KMS-11 (cell line): ENCODE results near the gene HCRTR1.

Experiments
- H2AFZ ChIP-seq: fragments of 200-600 bp; sonication (generic); 2 replicates; pipeline ENCODE4 v1.6.1; 2016; ENCODE audit warnings: antibody characterized with exemption, mixed run types, low read depth
- H3K27ac ChIP-seq: fragments of 200-600 bp; sonication (generic); 2 replicates; pipeline ENCODE4 v1.6.1; 2016; ENCODE audit warnings: mild to moderate bottlenecking, mixed run types
- H3K27me3 ChIP-seq: fragments of 200-600 bp; sonication (generic); 2 replicates; pipeline ENCODE4 v1.6.1; 2017; ENCODE audit warnings: mild to moderate bottlenecking, low read depth, mixed run types, moderate library complexity; ENCODE audit not compliant: insufficient read depth
- H3K36me3 ChIP-seq: fragments of 200-600 bp; sonication (generic); 2 replicates; pipeline ENCODE4 v1.6.1; 2017; ENCODE audit warnings: mild to moderate bottlenecking, mixed run types; ENCODE audit not compliant: insufficient read depth
- H3K4me1 ChIP-seq: fragments of 200-600 bp; sonication (generic); 2 replicates; pipeline ENCODE4 v1.6.1; 2016; ENCODE audit warnings: mild to moderate bottlenecking, low read depth, mixed run types; ENCODE audit not compliant: poor library complexity, severe bottlenecking
- H3K4me2 ChIP-seq: fragments of 200-600 bp; sonication (generic); 2 replicates; pipeline ENCODE4 v1.7.0; 2016; ENCODE audit warnings: mild to moderate bottlenecking, mixed run types
- H3K4me3 ChIP-seq: fragments of 200-600 bp; sonication (generic); IDR thresholded peaks from 2 replicates; pipeline ENCODE4 v1.6.1; 2017; ENCODE audit warnings: low read depth, low read length, mixed read lengths; ENCODE audit not compliant: insufficient read depth
- H3K79me2 ChIP-seq: fragments of 200-600 bp; sonication (generic); 2 replicates; pipeline ENCODE4 v1.6.1; 2016; ENCODE audit warnings: low read depth, mixed run types; ENCODE audit not compliant: insufficient read depth
- H3K9ac ChIP-seq: fragments of 200-600 bp; sonication (generic); 2 replicates; pipeline ENCODE4 v1.6.1; 2016; ENCODE audit warnings: mild to moderate bottlenecking, mixed run types
- H4K20me1 ChIP-seq: fragments of 200-600 bp; sonication (generic); 2 replicates; pipeline ENCODE4 v1.6.1; 2016; ENCODE audit warnings: mild to moderate bottlenecking, mixed run types; ENCODE audit not compliant: insufficient read depth
- CTCF ChIP-seq: fragments of 200-600 bp; sonication (generic); conservative IDR thresholded peaks from 2 replicates; pipeline ENCODE4 v1.6.1; 2017; ENCODE audit warnings: low read depth, mild to moderate bottlenecking, antibody characterized with exemption, low read length, moderate library complexity, mixed read lengths

The HCRTR1 gene

DNA sequence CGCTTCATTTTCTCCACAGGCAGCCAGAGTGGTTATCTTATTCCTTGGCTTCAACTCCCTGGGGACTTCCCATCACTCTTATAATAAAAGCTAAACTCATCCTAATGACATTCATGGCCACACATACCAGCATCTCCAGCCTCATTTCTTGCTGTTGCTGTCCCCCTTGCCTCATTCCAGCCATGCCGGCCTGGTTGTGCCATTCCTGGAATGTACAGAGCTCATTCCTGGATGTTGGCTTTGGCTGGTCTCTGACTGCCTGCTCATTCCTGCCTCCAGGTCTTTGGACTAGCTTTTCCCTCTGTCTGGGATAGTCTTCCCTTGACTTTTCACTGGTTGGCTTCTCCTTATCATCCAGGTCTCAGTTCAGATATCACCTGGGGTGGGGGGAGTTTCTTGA, 29.6 kb downstream of the HCRTR1 start:
- Histone ChIP-seq H3K4me3 (no peak overlapping the region), H3K4me1 (peaks cover 12% of the 10 kb centered on the region), H4K20me1 (no peaks in the 10 kb centered on the region), H3K27ac (no peak overlapping the region), H3K27me3 (peaks cover 4% of the 10 kb centered on the region; the same call in 1 of the 2 replicates), H3K9ac (no peak overlapping the region), H3K36me3 (no peaks in the 10 kb centered on the region), H3K79me2 (peaks cover 15% of the 10 kb centered on the region; the same call in 1 of the 2 replicates), H2AFZ (no peak overlapping the region), H3K4me2 (no peak overlapping the region)
- no peak for TF ChIP-seq CTCF

DNA sequence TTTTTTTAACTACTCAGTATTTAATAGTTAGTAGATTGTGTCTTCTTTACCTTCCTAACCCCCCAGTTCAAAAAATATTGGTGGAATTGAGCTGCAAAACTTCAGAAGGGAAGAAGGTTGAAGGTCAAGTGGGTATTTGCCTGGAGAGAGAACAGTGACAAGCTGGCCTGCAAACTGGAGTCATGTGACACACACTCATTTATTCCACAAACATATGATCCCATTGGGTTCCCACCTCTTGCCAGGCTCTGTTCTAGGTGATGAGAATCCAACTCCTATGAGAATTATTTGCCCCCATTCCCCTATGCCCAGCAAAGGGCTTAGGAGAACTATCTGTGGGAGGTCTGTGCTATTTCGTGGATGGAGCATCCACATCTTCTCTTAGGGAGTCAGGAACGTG, 30.7 kb downstream of the HCRTR1 start:
- H3K27me3 ChIP-seq, result peaks cover 4% of the 10 kb centered on the region; the same call in 1 of the 2 replicates
- H3K4me1 ChIP-seq, result peaks cover 12% of the 10 kb centered on the region
- H3K4me3 ChIP-seq, result no peak overlapping the region
- no peak overlapping the region for H2AFZ ChIP-seq
- TF ChIP-seq CTCF, result no peak
- H3K9ac ChIP-seq, result no peak overlapping the region
- no peak overlapping the region for H3K4me2 ChIP-seq
- H4K20me1 ChIP-seq, result no peaks in the 10 kb centered on the region
- H3K27ac ChIP-seq, result no peak overlapping the region
- H3K36me3 ChIP-seq, result no peaks in the 10 kb centered on the region
- peaks cover 11% of the 10 kb centered on the region; the same call in 1 of the 2 replicates for H3K79me2 ChIP-seq

- TF ChIP-seq CTCF, result no peak
- Histone ChIP-seq H3K27ac (no peak overlapping the region), H2AFZ (no peak overlapping the region), H3K9ac (no peak overlapping the region), H3K36me3 (no peaks in the 10 kb centered on the region), H3K4me3 (no peak overlapping the region), H3K4me2 (no peak overlapping the region), H3K4me1 (peaks cover 6% of the 10 kb centered on the region), H4K20me1 (no peaks in the 10 kb centered on the region), H3K27me3 (peaks cover 4% of the 10 kb centered on the region; the same call in 1 of the 2 replicates), H3K79me2 (peaks cover 5% of the 10 kb centered on the region; the same call in 1 of the 2 replicates)
These were observed 31.3 kb downstream of the HCRTR1 start for GRCh38 chr1:31648641-31649357.

GRCh38 chr1:31650161-31651088, 32.9 kb downstream of the HCRTR1 start:
- TF ChIP-seq CTCF, result no peak
- Histone ChIP-seq H3K4me2 (no peak overlapping the region), H3K4me3 (no peak overlapping the region), H4K20me1 (no peaks in the 10 kb centered on the region), H2AFZ (no peak overlapping the region), H3K4me1 (peaks cover 4% of the 10 kb centered on the region), H3K36me3 (no peaks in the 10 kb centered on the region), H3K79me2 (no peaks in the 10 kb centered on the region), H3K27ac (no peak overlapping the region), H3K9ac (no peak overlapping the region), H3K27me3 (peaks cover 4% of the 10 kb centered on the region; the same call in 1 of the 2 replicates)
